ENCODE measurements around the gene BEND7.
"Not testable (repeated sequence)": the region's sequence is repeated elsewhere in the genome, so short reads cannot be mapped to it uniquely, and the experiment has no call there.

The BEND7 gene

DNA sequence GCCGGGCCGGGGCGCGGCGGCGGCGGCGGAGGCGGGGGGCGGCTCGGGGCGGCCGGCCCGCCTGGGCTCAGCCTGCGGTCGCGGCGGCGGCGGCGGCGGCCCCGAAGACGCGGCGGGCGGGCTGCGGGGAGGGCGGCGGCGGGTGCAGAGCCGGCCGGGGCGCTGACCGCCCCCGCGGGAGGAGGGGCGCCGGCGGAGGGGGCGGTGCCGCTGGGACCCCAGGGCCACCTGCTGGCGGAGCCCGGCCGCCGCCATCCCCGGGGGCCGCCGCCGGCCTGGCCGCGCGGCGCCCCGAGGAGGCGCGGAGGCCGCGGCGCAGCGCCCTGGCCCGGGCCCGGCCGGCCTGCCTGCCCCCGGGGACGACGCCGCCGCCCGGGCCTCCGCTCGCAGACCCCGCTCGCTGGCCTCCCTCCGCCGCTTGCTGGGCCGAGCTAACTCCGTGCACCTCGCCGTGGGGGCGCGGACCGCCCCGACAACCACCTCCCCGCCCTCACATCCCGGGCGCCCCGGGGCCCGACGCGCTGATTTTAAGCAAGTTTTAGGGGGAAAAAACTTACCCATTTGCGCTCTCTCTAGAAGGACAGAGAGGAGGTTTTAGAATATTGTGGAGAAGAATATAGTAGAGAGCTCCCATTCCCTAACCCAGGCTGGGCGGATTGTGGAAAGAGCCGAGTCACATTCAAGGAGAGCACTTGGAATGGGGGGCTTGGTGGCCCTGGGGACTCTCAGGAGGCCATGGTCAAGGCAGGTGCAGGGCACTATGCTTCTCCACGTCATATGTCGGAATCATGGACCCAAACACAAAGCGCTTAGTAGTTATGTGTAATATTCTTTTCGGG is at the start of gene BEND7:
BEND7 (minus strand) TSS at position 140 of the 839 bp plus-strand sequence. CDS start 481 bp downstream, outside the sequence.
- DNase-seq, result peak; percentile 3

GRCh38 chr10:13573960-13574359 is 45.1 kb upstream of the BEND7 start:
- DNase-seq, result no peak

GRCh38 chr10:13571541-13571940 is 42.7 kb upstream of the BEND7 start:
- no peak for DNase-seq

DNA sequence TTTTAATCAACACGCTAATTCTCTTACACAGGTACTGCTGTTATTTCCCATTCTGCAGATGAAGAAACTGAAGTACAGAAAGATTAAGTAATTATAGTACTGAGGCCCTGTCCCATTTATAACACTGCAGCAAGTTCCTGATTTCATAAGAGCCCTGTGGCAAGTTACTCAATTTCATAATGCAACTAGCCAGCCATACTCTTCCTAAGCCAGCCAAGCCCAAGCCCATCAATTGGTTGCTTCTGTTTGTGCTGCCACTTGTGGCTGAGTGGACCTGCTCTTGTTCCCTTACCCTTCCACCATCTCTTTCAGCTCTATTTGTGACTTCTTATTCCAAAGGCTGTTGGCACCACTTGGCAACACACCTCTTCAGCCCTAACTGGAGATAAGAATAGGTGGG is 38.2 kb upstream of the BEND7 start:
- DNase-seq, result no peak

- no peak for DNase-seq
Observed at GRCh38 chr10:13564576-13564975, 35.8 kb upstream of the BEND7 start.

DNA sequence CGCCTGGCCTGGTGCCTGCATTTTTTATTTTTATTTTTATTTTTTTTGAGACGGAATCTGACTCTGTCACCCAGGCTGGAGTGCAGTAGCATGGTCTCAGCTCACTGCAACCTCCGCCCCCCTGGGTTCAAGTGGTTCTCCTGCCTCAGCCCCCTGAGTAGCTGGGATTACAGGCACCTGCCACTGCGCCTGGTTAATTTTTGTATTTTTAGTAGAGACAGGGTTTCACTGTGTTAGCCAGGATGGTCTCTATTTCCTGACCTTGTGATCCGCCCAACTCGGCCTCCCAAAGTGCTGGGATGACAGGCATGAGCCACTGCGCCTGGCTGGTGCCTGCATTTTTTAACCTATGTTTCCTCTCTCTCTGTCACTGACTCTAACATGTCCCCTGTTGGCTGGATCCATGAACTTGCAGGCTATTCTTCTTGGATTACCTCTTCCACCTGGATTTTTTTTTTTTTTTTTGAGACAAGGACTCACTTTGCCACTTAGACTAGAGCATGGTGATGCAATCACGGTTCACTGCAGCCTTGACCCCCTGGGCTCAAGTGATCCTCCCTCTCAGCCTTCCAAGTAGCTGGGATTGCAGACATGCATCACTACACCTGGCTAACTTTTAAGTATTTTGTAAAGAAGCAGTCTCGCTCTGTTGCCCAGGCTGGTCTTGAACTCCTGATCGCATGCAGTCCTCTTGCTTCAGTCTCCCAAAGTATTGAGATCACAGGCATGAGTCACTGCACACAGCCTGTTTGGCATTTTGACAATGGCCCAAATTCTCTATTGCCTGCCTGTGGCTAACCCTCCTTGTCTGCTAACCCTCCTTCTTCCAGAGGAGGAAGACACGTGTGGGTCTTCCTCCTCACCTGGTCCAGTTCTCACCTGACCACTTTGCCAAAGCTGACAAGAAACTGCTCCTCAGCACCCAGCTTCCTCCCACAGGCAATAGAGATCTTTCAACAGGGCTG is 34.9 kb upstream of the BEND7 start:
- DNase-seq, result no peak

GRCh38 chr10:13560597-13560996 is 31.8 kb upstream of the BEND7 start:
- DNase-seq, result no peak

DNA sequence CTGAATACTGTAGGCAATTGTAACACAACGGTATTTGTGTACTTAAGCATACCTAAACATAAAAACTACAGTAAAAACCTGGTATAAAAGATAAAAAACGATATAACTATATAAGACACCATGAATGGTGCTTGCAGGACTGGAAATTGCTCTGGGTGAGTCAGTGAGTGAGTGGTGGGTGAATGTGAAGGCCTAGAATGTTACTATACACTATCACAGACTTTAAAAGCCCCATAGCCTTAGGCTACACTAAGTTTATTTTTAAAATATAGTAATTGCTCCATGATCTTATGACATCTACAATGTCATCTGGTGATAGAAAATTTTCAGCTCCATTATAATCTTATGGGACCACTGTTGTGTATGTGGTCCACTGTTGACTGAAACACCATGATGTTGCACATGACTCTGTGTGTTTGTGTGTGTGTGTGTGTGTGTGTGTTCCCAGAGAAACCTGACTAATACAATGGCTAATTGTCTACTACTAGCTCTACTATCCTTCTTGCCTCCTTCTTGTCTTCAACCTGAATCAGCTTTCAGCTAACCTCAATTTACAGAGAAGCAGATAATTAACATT is 30.4 kb upstream of the BEND7 start:
- no peak for DNase-seq

DNA sequence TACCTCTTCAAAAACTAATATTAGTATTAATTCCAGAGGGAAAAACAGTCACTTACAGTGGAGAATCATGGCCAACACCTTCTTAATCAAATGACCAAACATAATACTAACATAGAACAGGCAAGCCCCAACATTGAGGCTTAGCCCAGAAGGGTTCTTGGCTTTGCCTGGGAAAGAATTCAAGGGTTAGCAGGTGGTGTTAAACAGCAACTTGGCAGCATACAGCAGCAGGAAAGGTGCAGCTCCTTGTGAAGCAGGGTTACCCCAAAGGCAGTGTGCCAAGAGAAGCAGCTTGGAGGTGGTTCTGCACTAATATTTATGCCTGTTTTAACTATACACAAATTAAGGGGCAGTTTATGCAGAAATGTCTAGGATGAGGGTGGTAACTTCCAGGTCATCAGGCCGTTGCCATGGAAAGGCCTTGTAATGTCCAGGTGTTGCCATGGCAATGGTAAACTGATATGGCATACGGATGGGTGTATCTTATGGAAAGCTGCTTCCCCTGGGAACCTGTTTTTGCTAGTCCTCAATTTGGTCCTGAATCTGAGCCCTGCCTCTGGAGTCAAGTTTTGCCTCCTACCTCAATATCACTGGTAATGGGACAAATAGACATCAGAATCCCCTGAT is 27.2 kb upstream of the BEND7 start:
- peak; percentile 86 for DNase-seq

- no peak for DNase-seq
Observed at GRCh38 chr10:13550802-13551201, 22.0 kb upstream of the BEND7 start.

GRCh38 chr10:13542533-13542932 is 13.7 kb upstream of the BEND7 start:
- no peak for DNase-seq

DNA sequence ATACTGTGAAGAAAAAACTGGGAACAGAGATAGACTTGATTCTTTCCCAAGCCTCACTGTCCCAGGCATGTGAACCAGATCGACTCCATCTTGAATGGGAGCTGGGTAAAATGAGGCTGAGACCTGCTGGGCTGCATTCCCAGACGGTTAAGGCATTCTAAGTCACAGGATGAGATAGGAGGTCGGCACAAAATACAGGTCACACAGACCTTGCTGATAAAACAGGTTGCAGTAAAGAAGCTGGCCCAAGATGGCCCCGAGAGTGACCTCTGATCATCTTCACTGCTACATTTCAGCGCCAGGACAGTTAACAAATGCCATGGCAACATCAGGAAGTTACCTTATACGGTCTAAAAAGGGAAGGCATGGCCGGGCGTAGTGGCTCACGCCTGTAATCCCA is 9.2 kb upstream of the BEND7 start:
- DNase-seq, result not testable (repeated sequence)

GRCh38 chr10:13536674-13537366 is 8.0 kb upstream of the BEND7 start:
- peak; percentile 73 for DNase-seq

DNA sequence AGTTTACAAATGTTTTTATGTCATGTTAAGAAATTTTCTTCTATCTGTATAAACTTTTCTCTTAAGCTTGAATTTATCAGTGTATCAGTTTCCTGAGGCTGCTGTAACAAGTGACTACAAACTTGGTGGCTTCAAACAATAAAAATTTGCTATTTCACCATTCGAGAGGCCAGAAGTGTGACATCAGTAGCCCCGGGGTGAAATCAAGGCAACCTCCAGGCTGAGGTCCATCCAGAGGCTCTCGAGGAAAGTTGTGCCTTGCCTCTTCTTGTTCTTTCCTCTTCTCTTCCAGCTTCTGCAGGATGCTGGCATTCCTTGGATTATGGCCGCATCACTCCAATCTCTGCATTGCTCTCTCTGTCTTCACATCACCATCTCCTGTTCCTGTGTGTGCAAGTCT is 6.5 kb upstream of the BEND7 start:
- DNase-seq, result no peak

DNA sequence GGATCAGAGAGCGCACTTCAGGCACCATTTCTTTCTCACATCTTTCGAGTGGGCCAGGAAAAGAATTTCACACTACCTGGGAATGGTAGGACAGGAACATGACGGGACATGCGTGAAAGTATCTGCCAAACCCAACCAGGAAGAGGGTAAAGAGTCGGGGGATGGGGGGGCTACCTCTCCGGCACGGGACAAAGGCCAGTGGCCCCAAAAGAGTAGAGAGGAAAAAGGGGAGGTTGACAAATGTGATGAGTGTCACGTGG is 830 bp upstream of the BEND7 start:
- no peak for DNase-seq

GRCh38 chr10:13528123-13528874 is 515 bp downstream of the BEND7 start:
- DNase-seq, result no peak

DNA sequence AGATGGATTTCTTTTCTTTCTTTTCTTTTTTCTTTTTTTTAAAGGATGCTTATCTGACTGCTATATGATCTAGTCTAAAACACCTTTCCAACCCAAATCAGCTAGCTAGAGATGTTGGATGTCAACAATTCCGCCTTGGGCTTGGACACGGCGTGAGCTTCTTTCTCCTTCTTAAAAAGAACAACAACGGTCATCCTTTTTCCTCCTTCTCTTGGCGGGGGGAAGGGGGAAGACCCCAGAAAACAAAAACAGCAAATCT is 1.0 kb downstream of the BEND7 start:
- DNase-seq, result no peak

- no peak for DNase-seq
Observed at GRCh38 chr10:13526948-13527863, 1.6 kb downstream of the BEND7 start.

GRCh38 chr10:13525663-13526062 is 3.2 kb downstream of the BEND7 start:
- no peak for DNase-seq

- no peak for DNase-seq
Observed at GRCh38 chr10:13521026-13521425, 7.8 kb downstream of the BEND7 start.

DNA sequence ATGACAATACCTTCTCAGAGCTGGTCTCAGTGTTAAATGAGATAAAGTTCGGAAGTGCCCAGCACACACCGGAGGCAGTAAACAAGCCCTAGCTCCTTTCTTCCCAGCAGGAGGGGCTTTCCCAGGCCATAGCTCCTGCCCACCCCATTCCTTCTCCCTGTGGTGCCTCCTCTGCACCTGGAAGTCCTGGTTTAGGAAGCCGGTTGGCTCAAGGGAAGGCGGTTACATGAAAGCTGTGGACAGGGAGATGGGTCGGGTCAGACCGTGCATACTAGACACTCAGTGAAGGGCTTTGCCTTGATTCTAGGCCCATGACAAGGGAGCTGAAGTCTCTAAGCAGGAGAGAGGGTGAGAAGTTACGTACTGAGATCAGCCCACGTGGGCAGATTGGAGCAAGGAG is 8.6 kb downstream of the BEND7 start:
- DNase-seq, result no peak
